DND-41 (cell line): Measurements from ENCODE around the gene TMEM163.

ENCODE experiments used
- EZH2 ChIP-seq: IDR thresholded peaks from 3 replicates; pipeline ENCODE4 v1.6.1; 2012; ENCODE audit warnings: borderline replicate concordance, low read depth, mild to moderate bottlenecking, moderate library complexity, low read length, inconsistent platforms; ENCODE audit not compliant: severe bottlenecking
- TF ChIP-seq, protein P1 (sequence below): IDR thresholded peaks from 2 replicates; pipeline ENCODE4 v1.5.1; 2012; ENCODE audit warnings: borderline replicate concordance, low read length, moderate library complexity, mild to moderate bottlenecking; ENCODE audit not compliant: poor library complexity, severe bottlenecking; ENCODE audit errors: extremely low read depth

DNA sequence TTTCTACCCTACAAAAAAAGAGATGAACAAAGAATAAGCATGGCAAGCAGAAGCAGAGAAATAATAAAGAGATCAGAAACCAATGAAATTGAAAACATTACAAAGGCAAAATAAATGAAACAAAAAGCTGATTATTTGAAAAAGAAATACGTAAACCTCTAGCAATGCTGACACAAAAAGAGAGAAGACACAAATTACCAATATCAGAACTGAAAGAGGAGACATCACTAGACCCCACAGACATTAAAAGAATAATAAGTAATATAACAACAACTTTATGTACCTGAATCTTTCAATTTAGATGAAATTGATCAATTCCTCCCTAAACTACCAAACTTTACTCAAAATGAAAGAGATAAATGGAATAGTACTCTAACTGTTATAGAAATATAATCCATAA lies 75.9 kb downstream of the TMEM163 start:
- TF ChIP-seq, protein P1, sequence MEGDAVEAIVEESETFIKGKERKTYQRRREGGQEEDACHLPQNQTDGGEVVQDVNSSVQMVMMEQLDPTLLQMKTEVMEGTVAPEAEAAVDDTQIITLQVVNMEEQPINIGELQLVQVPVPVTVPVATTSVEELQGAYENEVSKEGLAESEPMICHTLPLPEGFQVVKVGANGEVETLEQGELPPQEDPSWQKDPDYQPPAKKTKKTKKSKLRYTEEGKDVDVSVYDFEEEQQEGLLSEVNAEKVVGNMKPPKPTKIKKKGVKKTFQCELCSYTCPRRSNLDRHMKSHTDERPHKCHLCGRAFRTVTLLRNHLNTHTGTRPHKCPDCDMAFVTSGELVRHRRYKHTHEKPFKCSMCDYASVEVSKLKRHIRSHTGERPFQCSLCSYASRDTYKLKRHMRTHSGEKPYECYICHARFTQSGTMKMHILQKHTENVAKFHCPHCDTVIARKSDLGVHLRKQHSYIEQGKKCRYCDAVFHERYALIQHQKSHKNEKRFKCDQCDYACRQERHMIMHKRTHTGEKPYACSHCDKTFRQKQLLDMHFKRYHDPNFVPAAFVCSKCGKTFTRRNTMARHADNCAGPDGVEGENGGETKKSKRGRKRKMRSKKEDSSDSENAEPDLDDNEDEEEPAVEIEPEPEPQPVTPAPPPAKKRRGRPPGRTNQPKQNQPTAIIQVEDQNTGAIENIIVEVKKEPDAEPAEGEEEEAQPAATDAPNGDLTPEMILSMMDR = no peak
- TF ChIP-seq EZH2 = no peak
